WTC11 (cell line): Measurements from ENCODE around the gene RHOT2. TPM values are rescaled to one million over a fixed set of nuclear protein-coding genes. Genes with fewer than 3 reads are reported as not detected.

ENCODE experiments used
- ATAC-seq: fragments of 200-7000 bp; cut with Tn5 transposase; 2 replicates; pipeline ENCODE4 v1.10.0; 2021; ENCODE audit warnings: mild to moderate bottlenecking, moderate library complexity
- CTCF ChIA-PET: fragments of 300-600 bp; sonication (Branson Sonifier 250); formaldehyde crosslinking; loops from one replicate; lab custom pipeline; 2021; ENCODE audit warnings: antibody characterized with exemption; lab: Charles Lee
- POLR2A ChIA-PET: fragments of 350-600 bp; sonication (Branson Sonifier 250); formaldehyde crosslinking; loops from one replicate; lab custom pipeline; 2021; ENCODE audit warnings: antibody characterized with exemption; lab: Charles Lee
- DNase-seq: peaks from one replicate; pipeline ENCODE4 v3.0.0; 2021; ENCODE audit warnings: low spot score
- H3K27ac Mint-ChIP-seq: 2 replicates; pipeline ENCODE4 v1.8.0; 2021; ENCODE audit warnings: mixed read lengths
- H3K27me3 Mint-ChIP-seq: 2 replicates; pipeline ENCODE4 v1.8.0; 2021; ENCODE audit warnings: low read depth, mild to moderate bottlenecking, moderate library complexity, mixed read lengths
- H3K36me3 Mint-ChIP-seq: 2 replicates; pipeline ENCODE4 v1.8.0; 2021; ENCODE audit warnings: mixed read lengths
- H3K4me1 Mint-ChIP-seq: 2 replicates; pipeline ENCODE4 v1.8.0; 2022; ENCODE audit warnings: mixed read lengths
- H3K4me3 Mint-ChIP-seq: 2 replicates; pipeline ENCODE4 v1.8.0; 2021; ENCODE audit warnings: mild to moderate bottlenecking, moderate library complexity, mixed read lengths
- H3K9me3 Mint-ChIP-seq: 2 replicates; pipeline ENCODE4 v1.8.0; 2021; ENCODE audit warnings: mixed read lengths
- AR ChIP-seq: fragments of 250-450 bp; sonication (Bioruptor Pico); IDR thresholded peaks from 2 replicates; pipeline ENCODE4 v1.9.0; 2021; ENCODE audit warnings: mild to moderate bottlenecking
- E2F4 ChIP-seq: sonication (generic); formaldehyde crosslinking; IDR thresholded peaks from 2 replicates; pipeline ENCODE4 v1.8.1; 2022; ENCODE audit warnings: low read depth, mild to moderate bottlenecking, moderate library complexity, missing genetic modification reagents, borderline replicate concordance
- EMX1 ChIP-seq: fragments of 250-450 bp; sonication (Bioruptor Pico); IDR thresholded peaks from 2 replicates; pipeline ENCODE4 v1.8.0; 2021; ENCODE audit warnings: mild to moderate bottlenecking
- ESRRA ChIP-seq: sonication (generic); formaldehyde crosslinking; IDR thresholded peaks from 2 replicates; pipeline ENCODE4 v1.8.1; 2022; ENCODE audit warnings: mild to moderate bottlenecking, missing genetic modification reagents, borderline replicate concordance
- FOXK1 ChIP-seq: sonication (generic); formaldehyde crosslinking; IDR thresholded peaks from 2 replicates; pipeline ENCODE4 v1.8.0; 2022; ENCODE audit warnings: mild to moderate bottlenecking, moderate library complexity, missing genetic modification reagents
- FOXP1 ChIP-seq: sonication (generic); formaldehyde crosslinking; IDR thresholded peaks from 2 replicates; pipeline ENCODE4 v1.8.0; 2022; ENCODE audit warnings: missing genetic modification reagents, mild to moderate bottlenecking, moderate library complexity, borderline replicate concordance
- FOXP4 ChIP-seq: sonication (generic); formaldehyde crosslinking; IDR thresholded peaks from 2 replicates; pipeline ENCODE4 v1.8.0; 2022; ENCODE audit warnings: mild to moderate bottlenecking, missing genetic modification reagents
- GRHL2 ChIP-seq: fragments of 250-450 bp; sonication (Bioruptor Pico); IDR thresholded peaks from 2 replicates; pipeline ENCODE4 v1.8.0; 2022; ENCODE audit warnings: mild to moderate bottlenecking, moderate library complexity; ENCODE audit not compliant: insufficient replicate concordance, severe bottlenecking
- GTF2I ChIP-seq: fragments of 250-450 bp; sonication (Bioruptor Pico); conservative IDR thresholded peaks from 2 replicates; pipeline ENCODE4 v1.4.0; 2021; ENCODE audit warnings: mild to moderate bottlenecking
- HMGA2 ChIP-seq: fragments of 250-450 bp; sonication (Bioruptor Pico); IDR thresholded peaks from 2 replicates; pipeline ENCODE4 v1.4.0; 2021; ENCODE audit warnings: mild to moderate bottlenecking, moderate library complexity
- NFYB ChIP-seq: sonication (generic); formaldehyde crosslinking; conservative IDR thresholded peaks from 2 replicates; pipeline ENCODE4 v1.8.0; 2022; ENCODE audit warnings: low read depth, missing genetic modification reagents
- NR2C2 ChIP-seq: sonication (generic); formaldehyde crosslinking; IDR thresholded peaks from 2 replicates; pipeline ENCODE4 v1.8.0; 2022; ENCODE audit warnings: mild to moderate bottlenecking, missing genetic modification reagents
- PRRX2 ChIP-seq: fragments of 250-450 bp; sonication (Bioruptor Pico); IDR thresholded peaks from 2 replicates; pipeline ENCODE4 v1.8.0; 2021; ENCODE audit warnings: mild to moderate bottlenecking
- SMAD3 ChIP-seq: sonication (generic); formaldehyde crosslinking; IDR thresholded peaks from 2 replicates; pipeline ENCODE4 v1.8.0; 2022; ENCODE audit warnings: missing genetic modification reagents, mild to moderate bottlenecking, borderline replicate concordance
- TEAD1 ChIP-seq: sonication (generic); formaldehyde crosslinking; IDR thresholded peaks from 2 replicates; pipeline ENCODE4 v1.8.0; 2022; ENCODE audit warnings: mild to moderate bottlenecking, missing genetic modification reagents
- TEAD4 ChIP-seq: sonication (generic); formaldehyde crosslinking; IDR thresholded peaks from 2 replicates; pipeline ENCODE4 v1.8.0; 2022; ENCODE audit warnings: mild to moderate bottlenecking, missing genetic modification reagents
- ZNF263 ChIP-seq: sonication (generic); formaldehyde crosslinking; IDR thresholded peaks from 2 replicates; pipeline ENCODE4 v1.8.1; 2022; ENCODE audit warnings: low read depth, mild to moderate bottlenecking, moderate library complexity, missing genetic modification reagents
- ZNF671 ChIP-seq: fragments of 250-450 bp; sonication (Bioruptor Pico); IDR thresholded peaks from 2 replicates; pipeline ENCODE4 v1.8.0; 2021; ENCODE audit warnings: mild to moderate bottlenecking
- total RNA-seq: library from RNA; stranded (reverse); gene quantifications from 3 replicates; pipeline ENCODE4 v1.2.3, GENCODE V29; 2021
- TF ChIP-seq, protein P1 (sequence below): sonication (generic); formaldehyde crosslinking; IDR thresholded peaks from 2 replicates; pipeline ENCODE4 v1.8.1; 2023; ENCODE audit warnings: mild to moderate bottlenecking, missing genetic modification reagents, moderate library complexity
- TF ChIP-seq, protein P2 (sequence below): sonication (generic); formaldehyde crosslinking; conservative IDR thresholded peaks from 2 replicates; pipeline ENCODE4 v1.8.1; 2022; ENCODE audit warnings: mild to moderate bottlenecking, missing genetic modification reagents
- TF ChIP-seq, protein P3 (sequence below): sonication (generic); formaldehyde crosslinking; IDR thresholded peaks from 2 replicates; pipeline ENCODE4 v1.8.1; 2022; ENCODE audit warnings: missing genetic modification reagents, borderline replicate concordance
- TF ChIP-seq, protein P4 (sequence below): sonication (generic); formaldehyde crosslinking; IDR thresholded peaks from 2 replicates; pipeline ENCODE4 v1.8.1; 2023; ENCODE audit warnings: mild to moderate bottlenecking, missing genetic modification reagents
- TF ChIP-seq, protein P5 (sequence below): sonication (generic); formaldehyde crosslinking; IDR thresholded peaks from 2 replicates; pipeline ENCODE4 v1.8.0; 2022; ENCODE audit warnings: mild to moderate bottlenecking, missing genetic modification reagents
- TF ChIP-seq, protein P6 (sequence below): sonication (generic); formaldehyde crosslinking; IDR thresholded peaks from 2 replicates; pipeline ENCODE4 v1.8.0; 2022; ENCODE audit warnings: mild to moderate bottlenecking, missing genetic modification reagents

RHOT2 gene
- total RNA-seq, 1 experiment from 2014 or later: 285 TPM

DNA sequence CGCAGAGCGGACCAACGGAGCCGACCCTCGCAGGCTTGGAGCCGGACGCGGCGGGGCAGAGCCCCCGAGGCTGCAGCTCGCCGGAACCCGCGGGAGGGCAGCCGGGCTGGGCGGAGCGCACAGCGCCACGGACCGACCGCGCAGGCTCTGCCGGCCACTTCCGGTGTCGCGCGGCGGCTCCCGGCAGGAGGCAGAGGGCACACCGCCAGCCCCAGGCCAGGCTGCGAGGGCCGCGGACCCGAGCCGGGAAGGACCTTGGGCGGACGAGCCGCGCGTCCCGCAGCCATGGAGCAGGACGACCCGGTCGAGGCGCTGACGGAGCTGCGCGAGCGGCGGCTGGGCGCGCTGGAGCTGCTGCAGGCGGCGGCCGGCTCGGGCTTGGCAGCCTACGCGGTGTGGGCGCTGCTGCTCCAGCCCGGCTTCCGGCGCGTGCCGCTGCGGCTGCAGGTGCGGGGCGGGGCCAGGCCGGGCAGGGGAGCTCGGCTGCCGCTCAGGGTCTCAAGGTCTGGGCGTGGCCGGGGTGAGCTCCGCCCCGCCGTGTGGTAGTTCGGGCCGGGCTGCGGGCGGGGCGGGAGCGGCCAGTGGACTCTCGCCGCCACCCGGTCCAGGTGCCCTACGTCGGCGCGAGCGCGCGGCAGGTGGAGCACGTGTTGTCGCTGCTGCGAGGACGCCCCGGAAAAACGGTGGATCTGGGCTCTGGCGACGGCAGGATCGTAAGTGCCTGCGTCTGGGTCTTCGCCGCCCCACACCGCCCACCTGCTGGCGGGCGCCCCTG lies 53.2 kb downstream of the RHOT2 start, which contains the start of gene ANTKMT:
ANTKMT (plus strand) TSS at position 157 of the 775 bp plus-strand sequence; CDS start at position 286, 129 bp downstream.
- Mint-ChIP-seq H3K4me1 (peaks cover 13% of the 10 kb centered on the region), H3K36me3 (no peaks in the 10 kb centered on the region; the same call in 1 of the 2 replicates), H3K27ac (peak within 1 kb of the TSS; percentile 63), H3K9me3 (no peaks in the 10 kb centered on the region), H3K27me3 (peaks cover 13% of the 10 kb centered on the region), H3K4me3 (peak within 1 kb of the TSS; percentile 74)
- DNase-seq: peak; percentile 97
- ChIA-PET CTCF (interaction anchor here (0.6 to 2.8 kb wide), 20 partner anchors 9 to 659 kb away, joined by 3 to 28 read pairs (median 6); partner anchors contain the start of genes CHTF18, CIAO3, JMJD8 and RHOT2), POLR2A (interaction anchor here (0.6 to 2.9 kb wide), 9 partner anchors 9 to 86 kb away, joined by 3 to 10 read pairs (median 4); partner anchors contain the start of genes CHTF18, CIAO3, RHOT2 and RPUSD1)
- ATAC-seq: peak; percentile 77
- no peak; the same call in 1 of the 2 replicates for TF ChIP-seq EMX1 (CRISPR knock-in tag)
- peak; percentile 96 for TF ChIP-seq ESRRA (CRISPR knock-in tag)
- TF ChIP-seq GTF2I (CRISPR knock-in tag): no peak
- no peak for TF ChIP-seq ZNF671 (CRISPR knock-in tag)
- peak; percentile 15; the same call in 1 of the 2 replicates for TF ChIP-seq TEAD1 (CRISPR knock-in tag)
- TF ChIP-seq SMAD3 (CRISPR knock-in tag): peak; percentile 96
- TF ChIP-seq ZNF263 (CRISPR knock-in tag): no peak; the same call in 1 of the 2 replicates
- TF ChIP-seq, protein P1, sequence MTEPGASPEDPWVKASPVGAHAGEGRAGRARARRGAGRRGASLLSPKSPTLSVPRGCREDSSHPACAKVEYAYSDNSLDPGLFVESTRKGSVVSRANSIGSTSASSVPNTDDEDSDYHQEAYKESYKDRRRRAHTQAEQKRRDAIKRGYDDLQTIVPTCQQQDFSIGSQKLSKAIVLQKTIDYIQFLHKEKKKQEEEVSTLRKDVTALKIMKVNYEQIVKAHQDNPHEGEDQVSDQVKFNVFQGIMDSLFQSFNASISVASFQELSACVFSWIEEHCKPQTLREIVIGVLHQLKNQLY: peak; percentile 76; the same call in 1 of the 2 replicates
- no peak for TF ChIP-seq GRHL2 (CRISPR knock-in tag)
- TF ChIP-seq E2F4: peak; percentile 65; the same call in 1 of the 2 replicates
- TF ChIP-seq, protein P2, sequence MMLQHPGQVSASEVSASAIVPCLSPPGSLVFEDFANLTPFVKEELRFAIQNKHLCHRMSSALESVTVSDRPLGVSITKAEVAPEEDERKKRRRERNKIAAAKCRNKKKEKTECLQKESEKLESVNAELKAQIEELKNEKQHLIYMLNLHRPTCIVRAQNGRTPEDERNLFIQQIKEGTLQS: no peak
- no peak for TF ChIP-seq PRRX2 (CRISPR knock-in tag)
- TF ChIP-seq, protein P3, sequence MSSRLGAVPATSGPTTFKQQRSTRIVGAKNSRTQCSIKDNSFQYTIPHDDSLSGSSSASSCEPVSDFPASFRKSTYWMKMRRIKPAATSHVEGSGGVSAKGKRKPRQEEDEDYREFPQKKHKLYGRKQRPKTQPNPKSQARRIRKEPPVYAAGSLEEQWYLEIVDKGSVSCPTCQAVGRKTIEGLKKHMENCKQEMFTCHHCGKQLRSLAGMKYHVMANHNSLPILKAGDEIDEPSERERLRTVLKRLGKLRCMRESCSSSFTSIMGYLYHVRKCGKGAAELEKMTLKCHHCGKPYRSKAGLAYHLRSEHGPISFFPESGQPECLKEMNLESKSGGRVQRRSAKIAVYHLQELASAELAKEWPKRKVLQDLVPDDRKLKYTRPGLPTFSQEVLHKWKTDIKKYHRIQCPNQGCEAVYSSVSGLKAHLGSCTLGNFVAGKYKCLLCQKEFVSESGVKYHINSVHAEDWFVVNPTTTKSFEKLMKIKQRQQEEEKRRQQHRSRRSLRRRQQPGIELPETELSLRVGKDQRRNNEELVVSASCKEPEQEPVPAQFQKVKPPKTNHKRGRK: no peak
- TF ChIP-seq HMGA2 (CRISPR knock-in tag): no peak
- TF ChIP-seq TEAD4 (CRISPR knock-in tag): peak; percentile 88; the same call in 1 of the 2 replicates
- TF ChIP-seq FOXP1 (CRISPR knock-in tag): peak; percentile 97
- peak; percentile 79 for TF ChIP-seq NR2C2 (CRISPR knock-in tag)
- TF ChIP-seq FOXK1: peak; percentile 85
- TF ChIP-seq, protein P4, sequence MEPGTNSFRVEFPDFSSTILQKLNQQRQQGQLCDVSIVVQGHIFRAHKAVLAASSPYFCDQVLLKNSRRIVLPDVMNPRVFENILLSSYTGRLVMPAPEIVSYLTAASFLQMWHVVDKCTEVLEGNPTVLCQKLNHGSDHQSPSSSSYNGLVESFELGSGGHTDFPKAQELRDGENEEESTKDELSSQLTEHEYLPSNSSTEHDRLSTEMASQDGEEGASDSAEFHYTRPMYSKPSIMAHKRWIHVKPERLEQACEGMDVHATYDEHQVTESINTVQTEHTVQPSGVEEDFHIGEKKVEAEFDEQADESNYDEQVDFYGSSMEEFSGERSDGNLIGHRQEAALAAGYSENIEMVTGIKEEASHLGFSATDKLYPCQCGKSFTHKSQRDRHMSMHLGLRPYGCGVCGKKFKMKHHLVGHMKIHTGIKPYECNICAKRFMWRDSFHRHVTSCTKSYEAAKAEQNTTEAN: peak; percentile 48; the same call in 1 of the 2 replicates
- peak; percentile 26 for TF ChIP-seq NFYB (CRISPR knock-in tag)
- peak; percentile 89 for TF ChIP-seq FOXP4
- TF ChIP-seq, protein P5, sequence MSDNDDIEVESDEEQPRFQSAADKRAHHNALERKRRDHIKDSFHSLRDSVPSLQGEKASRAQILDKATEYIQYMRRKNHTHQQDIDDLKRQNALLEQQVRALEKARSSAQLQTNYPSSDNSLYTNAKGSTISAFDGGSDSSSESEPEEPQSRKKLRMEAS (CRISPR knock-in tag): peak; percentile 99
- TF ChIP-seq, protein P6, sequence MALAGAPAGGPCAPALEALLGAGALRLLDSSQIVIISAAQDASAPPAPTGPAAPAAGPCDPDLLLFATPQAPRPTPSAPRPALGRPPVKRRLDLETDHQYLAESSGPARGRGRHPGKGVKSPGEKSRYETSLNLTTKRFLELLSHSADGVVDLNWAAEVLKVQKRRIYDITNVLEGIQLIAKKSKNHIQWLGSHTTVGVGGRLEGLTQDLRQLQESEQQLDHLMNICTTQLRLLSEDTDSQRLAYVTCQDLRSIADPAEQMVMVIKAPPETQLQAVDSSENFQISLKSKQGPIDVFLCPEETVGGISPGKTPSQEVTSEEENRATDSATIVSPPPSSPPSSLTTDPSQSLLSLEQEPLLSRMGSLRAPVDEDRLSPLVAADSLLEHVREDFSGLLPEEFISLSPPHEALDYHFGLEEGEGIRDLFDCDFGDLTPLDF (CRISPR knock-in tag): peak; percentile 95
- no peak for TF ChIP-seq AR (CRISPR knock-in tag)
